ENCODE measurements around the gene KMT2A.

GRCh38 chr11:118471030-118471429, 34.7 kb downstream of the KMT2A start:
- TF ChIP-seq ZNF331 (CRISPR knock-in tag; IDR thresholded peaks at IDR 0.05; ENCODE audit: low read depth) (no peak), ETS1 (IDR thresholded peaks at IDR 0.05) (no peak), CTCF (conservative IDR thresholded peaks at IDR 0.05; ENCODE audit: low read depth in 2 of 2) (no peak), REST (IDR thresholded peaks at IDR 0.05; ENCODE audit: unreplicated experiment) (no peak), EZH2 (IDR thresholded peaks at IDR 0.05; ENCODE audit: low read depth, unreplicated experiment) (no peak), POLR2AphosphoS5 (IDR thresholded peaks at IDR 0.05; ENCODE audit: low read depth) (no peak), CREB1 (CRISPR knock-in tag; IDR thresholded peaks at IDR 0.05; ENCODE audit: low read depth) (no peak)
